Measurements from ENCODE around the gene MEF2B.
A peak's percentile ranks its signal among the peaks of the same experiment; 100 is the strongest.

The MEF2B gene

GRCh38 chr19:19205416-19206410 lies 35.6 kb upstream of the MEF2B start:
- DNase-seq (ENCODE audit: low read depth): no peak
- H3K4me3 ChIP-seq (ENCODE audit: low read depth, low read length): no peak overlapping the region
- no peak for TF ChIP-seq CTCF (IDR thresholded peaks at IDR 0.05; ENCODE audit: low read depth, low read length, missing control alignments)

GRCh38 chr19:19204181-19204580 lies 34.1 kb upstream of the MEF2B start:
- H3K4me3 ChIP-seq (ENCODE audit: low read depth, low read length): no peak overlapping the region
- no peak for TF ChIP-seq CTCF (IDR thresholded peaks at IDR 0.05; ENCODE audit: low read depth, low read length, missing control alignments)
- DNase-seq (ENCODE audit: low read depth): no peak

- peak; percentile 86 for DNase-seq (ENCODE audit: low read depth)
- H3K4me3 ChIP-seq (ENCODE audit: low read depth, low read length): peak within 1 kb of the TSS; percentile 77
- no peak for TF ChIP-seq CTCF (IDR thresholded peaks at IDR 0.05; ENCODE audit: low read depth, low read length, missing control alignments)
Measured at GRCh38 chr19:19203012-19203856, 33.2 kb upstream of the MEF2B start, which contains the start of gene NR2C2AP. Gene NR2C2AP (minus strand): TSS chr19:19203414. CDS start chr19:19203060, 354 bp downstream.

- no peak for DNase-seq (ENCODE audit: low read depth)
- TF ChIP-seq CTCF (IDR thresholded peaks at IDR 0.05; ENCODE audit: low read depth, low read length, missing control alignments): no peak
- peak overlapping the region; percentile 77 for H3K4me3 ChIP-seq (ENCODE audit: low read depth, low read length)
Measured at GRCh38 chr19:19202707-19203011, 32.6 kb upstream of the MEF2B start.

- no peak for TF ChIP-seq CTCF (IDR thresholded peaks at IDR 0.05; ENCODE audit: low read depth, low read length, missing control alignments)
- no peak for DNase-seq (ENCODE audit: low read depth)
- H3K4me3 ChIP-seq (ENCODE audit: low read depth, low read length): peak overlapping the region; percentile 77
Measured at GRCh38 chr19:19201697-19202630, 31.9 kb upstream of the MEF2B start.

GRCh38 chr19:19193926-19194325 lies 23.9 kb upstream of the MEF2B start:
- TF ChIP-seq CTCF (IDR thresholded peaks at IDR 0.05; ENCODE audit: low read depth, low read length, missing control alignments): no peak
- no peak for DNase-seq (ENCODE audit: low read depth)
- H3K4me3 ChIP-seq (ENCODE audit: low read depth, low read length): peak overlapping the region; percentile 95
